GM18951 (cell line): ENCODE measurements around the gene CLSTN2.

Experiments used
- POLR2A ChIP-seq: IDR thresholded peaks from 4 replicates; pipeline ENCODE4 v1.6.1; 2011; ENCODE audit warnings: mild to moderate bottlenecking; ENCODE audit not compliant: insufficient read length, insufficient read depth; ENCODE audit errors: extremely low read depth
- in situ Hi-C: fragments of 300-500 bp; cut with MboI; formaldehyde crosslinking; loops from one replicate; pipeline ENCODE4 v1.12.0; 2022; ENCODE audit warnings: low sequenced_read_pairs, mixed read lengths, inconsistent platforms; ENCODE audit not compliant: unreplicated experiment

CLSTN2 gene

DNA sequence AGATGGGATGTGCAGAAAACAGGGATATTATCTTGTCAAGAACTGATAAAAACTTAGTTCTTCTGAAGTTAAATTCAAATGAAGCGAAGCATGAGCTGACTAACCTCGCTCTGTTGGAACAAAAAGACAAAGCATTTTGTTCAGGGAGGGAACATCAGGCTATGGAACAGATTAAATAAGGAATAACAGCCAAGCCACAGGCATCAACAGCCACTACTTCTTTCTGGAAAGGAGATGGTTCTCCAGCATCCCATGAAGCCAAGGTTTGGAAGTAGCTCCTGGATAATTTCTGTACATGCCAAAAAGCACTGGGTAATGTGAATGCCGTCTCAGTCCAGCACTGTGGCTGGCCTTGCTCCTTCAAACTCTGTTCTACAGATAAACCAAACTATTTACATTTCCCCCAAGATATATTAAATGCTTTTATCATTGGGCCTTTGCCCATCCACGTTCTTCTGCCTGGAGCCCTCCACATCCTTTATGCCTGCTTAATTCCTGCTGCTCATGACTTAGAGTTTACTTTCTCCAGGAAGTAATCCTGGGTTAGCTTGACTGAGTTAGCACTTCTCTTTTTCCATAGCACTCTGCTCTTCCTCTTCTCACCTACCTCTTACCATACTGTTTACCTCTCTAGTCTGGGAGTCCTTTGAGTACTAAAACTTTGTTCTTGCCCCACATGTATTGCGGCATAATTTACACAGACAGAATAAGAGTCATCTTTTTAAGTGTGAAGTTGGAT, 232.0 kb downstream of the CLSTN2 start:
- TF ChIP-seq POLR2A = no peak
- in situ Hi-C loops = loop anchor here (25.0 kb wide), 1 partner anchor 570 kb away; no protein-coding TSS in a partner anchor

DNA sequence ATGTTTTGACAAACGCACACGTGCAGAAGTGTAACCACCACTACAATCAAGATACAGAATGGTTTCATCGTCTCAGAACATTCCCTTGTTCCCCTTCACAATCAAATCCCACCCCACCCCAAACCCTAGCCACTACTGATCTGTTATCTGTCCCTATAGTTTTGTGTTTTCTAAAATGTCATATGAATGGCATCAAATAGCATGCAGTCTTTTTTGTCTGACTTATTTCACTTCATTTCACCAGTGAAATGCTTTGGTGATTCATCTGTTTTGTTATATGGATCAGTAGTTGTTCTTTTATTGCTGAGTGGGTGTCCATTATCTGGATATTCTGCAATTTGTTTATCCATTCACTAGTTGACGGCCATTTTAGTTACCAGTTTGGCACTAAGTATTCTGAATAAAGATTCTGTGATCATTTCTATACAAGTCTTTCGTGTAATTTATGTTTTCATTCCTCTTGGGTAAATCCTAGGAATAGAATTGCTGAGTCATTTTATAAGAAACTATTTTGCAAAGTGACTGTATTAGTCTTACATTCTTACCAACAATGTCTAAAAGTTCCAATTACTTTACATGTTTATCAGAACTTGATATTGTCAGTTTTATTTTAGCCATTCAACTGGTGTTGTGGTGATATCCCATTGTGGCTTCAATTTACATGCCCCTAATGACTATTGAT, 232.8 kb downstream of the CLSTN2 start:
- in situ Hi-C loops = loop anchor here (25.0 kb wide), 1 partner anchor 570 kb away; no protein-coding TSS in a partner anchor
- no peak for TF ChIP-seq POLR2A

DNA sequence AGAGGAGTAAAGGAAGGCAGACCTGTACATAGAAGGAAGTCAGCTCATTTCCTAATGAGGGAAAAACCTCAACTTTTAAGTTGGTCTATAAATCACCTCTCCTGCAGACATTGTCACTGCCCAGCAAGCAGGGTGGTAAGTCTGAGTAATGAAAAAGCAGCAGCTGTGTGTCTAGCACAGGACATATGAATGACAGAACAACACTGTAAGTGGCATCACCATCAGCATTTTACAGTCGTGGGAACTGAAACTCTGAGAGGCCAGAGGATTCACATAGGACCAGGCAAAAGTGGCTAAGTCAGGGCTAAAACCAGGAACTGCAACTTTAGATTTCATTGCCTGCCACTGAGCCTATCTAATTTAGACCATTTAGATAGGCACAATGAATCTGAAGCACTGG, 235.6 kb downstream of the CLSTN2 start:
- no peak for TF ChIP-seq POLR2A
- in situ Hi-C loops = loop anchor here (25.0 kb wide), 1 partner anchor 567 kb away; no protein-coding TSS in a partner anchor

DNA sequence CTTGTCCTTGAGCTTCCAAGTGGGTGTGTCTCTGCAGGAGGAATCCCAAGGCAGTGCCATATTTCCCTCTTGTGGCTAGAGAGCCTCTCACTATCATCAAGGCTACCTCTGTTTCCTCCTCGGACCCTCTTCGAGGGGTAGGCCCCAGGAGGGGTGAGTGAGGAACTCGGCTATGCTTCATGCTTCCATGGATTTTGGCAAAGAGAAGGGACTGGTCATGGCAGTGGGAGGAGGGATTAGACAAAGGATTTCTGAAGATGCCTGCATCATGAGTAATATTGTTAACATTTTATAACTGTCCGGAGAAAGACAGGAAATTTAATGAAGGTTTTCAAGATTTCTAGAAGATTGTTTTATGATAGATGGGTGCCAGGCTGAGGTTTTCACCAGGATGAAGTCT, 241.5 kb downstream of the CLSTN2 start:
- in situ Hi-C loops = no loop called here
- TF ChIP-seq POLR2A = no peak

DNA sequence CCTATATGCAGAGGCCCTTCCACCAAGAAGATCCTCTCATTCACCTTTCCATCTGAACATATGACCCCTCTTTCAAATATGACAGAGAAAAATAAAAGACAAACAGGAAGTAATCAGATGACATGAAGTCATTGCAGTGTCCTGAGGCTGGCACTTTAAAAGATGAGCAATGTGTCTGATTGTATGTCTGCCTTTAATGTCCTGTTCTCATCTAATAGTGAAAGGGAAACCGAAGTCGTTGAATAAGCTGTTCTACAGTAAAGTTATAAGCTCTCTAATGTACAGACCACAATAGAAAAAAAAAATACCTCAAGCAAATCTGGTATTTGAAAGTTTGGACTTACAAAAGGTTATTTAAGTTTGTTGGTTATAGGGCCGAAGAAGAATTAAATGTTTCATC, 243.0 kb downstream of the CLSTN2 start:
- no peak for TF ChIP-seq POLR2A
- in situ Hi-C loops = no loop called here

DNA sequence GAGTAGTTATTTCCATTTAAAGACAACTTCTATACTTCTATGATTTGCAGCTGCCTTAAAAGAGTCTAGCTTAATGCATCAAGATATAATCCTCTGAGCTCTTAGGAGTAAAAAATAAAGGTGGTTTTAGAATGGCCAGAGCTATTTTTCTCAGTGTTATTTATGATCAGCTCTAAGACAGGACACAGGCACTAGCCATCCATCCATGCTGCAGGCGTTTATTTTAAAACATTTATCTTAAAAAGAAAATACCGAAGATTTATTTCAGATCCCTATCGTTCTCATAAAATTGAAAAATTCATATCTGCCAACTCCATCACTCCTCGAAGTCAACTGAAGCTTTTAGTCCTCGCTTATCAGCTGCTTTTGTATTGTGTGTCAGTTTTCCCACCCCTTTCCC, 243.5 kb downstream of the CLSTN2 start:
- in situ Hi-C loops = no loop called here

DNA sequence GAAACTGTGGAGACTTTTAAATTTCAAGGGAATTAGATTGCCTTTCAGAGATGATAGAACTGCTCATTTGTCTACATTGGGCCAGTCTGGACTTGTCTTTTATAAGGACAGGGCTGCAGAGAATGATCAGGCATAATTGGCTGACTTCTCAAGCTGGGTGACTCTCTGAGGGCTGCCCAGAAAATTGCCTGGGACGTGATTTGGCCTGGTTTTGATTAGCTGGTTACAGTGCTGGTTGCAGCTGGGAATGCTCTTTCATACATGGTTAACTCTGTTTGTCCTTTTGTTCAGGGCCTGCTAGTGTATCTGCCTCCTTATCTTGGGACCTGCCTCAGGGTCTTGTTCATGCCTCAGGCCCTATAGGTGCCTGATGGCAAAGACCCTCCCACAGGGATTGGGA, 245.6 kb downstream of the CLSTN2 start:
- no peak for TF ChIP-seq POLR2A

More for the DNA sequence above, 243.5 kb downstream of the CLSTN2 start:
- TF ChIP-seq POLR2A = no peak

DNA sequence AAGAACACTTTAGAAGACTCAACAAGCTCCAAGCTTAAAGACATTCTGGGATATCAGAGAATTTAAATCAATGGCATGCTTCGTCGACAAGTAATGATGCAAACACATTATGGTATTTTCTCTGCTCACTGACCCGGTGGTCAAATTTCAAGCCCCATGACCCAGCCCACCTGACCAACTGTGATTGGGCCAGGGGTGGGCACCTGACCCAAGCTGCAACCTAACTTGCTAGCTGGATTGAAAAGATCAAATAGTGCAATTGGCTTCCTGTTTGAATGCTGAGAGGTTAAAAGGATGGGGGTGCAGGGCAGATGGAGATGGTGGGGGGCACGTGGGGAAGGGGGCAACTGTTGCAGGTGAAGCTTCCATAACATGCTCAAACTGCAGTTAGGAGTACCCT, 250.4 kb downstream of the CLSTN2 start:
- TF ChIP-seq POLR2A = no peak
- in situ Hi-C loops = no loop called here

More for the DNA sequence above, 245.6 kb downstream of the CLSTN2 start:
- in situ Hi-C loops = no loop called here

DNA sequence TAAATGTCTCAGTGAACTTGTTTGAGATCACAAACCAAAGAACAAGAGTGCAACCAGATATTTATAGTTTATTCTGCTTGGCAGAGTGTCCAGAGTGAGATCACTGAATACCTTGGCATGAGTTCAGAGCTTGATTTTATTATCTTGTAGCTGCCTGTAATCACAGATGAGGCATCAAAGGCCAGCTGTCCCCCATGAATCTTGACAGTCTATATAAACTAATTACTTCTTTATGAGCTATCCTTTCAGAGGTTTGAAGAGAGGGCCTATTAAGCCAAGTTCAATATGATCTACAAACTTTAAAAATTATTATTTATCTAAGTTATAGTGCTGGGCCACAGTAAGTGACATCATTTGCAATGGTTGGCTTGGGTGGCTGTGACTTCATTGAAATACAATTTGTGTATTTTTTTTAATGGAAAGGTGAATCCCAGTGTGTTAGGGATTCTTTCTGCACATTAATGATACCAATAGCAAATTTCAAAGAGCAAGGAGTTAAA, 251.5 kb downstream of the CLSTN2 start:
- no peak for TF ChIP-seq POLR2A
- in situ Hi-C loops = no loop called here

DNA sequence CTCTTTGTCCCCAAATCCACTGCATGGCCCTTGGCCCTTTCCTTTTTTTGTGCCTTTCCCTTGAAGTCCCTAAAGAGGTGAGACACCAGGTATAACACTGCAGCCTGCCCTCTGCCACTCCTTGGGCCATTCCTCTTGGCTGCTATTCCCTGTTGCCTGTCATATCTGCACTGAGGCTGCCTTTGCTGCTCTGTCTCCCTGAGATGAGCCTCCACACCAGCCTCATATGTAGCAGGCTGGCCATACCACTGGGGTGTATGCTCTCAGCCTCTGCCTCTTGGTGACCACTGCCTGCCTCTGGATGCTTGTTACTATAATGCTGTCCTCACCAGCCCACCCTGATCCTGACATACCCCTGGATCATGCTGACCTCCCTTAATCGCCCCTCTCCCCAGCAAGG, 252.0 kb downstream of the CLSTN2 start:
- in situ Hi-C loops = no loop called here

DNA sequence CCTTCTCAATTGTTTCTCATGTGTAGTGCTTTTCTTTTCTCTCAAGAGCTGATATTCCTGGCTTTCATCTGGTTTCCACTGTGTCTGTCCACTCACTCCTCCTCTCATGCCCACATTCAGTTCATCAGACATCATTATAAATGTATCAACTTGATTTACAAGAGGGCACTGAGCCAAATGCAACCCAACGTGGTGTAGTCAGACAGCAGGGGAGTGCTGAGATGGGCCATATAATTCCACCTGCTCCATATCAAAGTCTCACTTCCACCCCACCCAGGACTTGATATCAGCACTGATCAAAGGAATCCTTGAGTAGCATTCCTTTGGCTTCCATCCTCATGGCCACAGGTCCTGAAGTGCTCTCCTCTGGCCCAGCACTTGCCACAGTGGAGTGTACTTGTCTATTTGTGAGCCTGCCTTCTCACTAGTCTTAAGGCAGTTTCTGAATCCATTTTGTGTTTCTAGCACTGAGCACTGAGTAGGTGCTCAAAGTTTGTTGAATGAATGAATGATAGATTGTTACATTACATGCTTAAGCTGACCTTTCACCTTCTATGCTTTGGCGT, 252.8 kb downstream of the CLSTN2 start:
- no peak for TF ChIP-seq POLR2A
- in situ Hi-C loops = no loop called here

More for the DNA sequence above, 252.0 kb downstream of the CLSTN2 start:
- no peak for TF ChIP-seq POLR2A

DNA sequence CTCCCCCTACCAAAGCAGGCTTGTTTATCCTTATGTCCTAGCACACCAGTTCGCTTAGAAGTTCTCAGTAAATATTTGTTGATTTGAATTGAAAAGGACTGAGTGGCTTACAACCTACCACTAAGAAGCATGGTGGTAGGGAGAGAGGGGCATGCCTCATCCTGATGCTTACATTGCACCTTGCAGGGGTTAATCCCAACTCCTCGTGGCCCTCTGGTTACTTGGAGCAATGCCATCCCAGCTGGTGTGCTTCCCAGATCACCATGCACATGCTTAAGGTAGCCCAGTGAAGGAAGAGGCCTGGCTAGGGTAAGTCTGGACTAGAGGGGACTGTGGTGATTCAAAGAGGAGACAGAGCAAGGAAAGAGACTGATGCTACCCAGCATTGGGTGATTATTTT, 253.3 kb downstream of the CLSTN2 start:
- in situ Hi-C loops = no loop called here
- TF ChIP-seq POLR2A = no peak

DNA sequence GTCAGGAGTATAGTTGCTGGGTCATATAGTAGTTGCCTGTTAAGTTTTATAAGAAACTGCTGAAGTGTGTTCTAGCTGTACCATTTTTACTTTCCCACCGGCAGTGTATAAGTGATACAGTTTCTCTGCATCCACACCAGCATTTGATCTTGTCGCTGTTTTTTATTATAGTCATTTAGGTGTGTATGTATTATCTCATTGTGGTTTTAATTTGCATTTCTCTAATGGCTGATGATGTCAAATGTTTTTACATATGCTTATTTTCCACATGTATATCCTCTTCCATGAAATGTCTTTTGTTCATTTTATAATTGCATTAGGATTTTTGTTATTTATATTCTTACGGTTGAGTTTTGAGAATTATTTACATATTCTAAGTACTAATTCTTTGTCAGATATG, 254.3 kb downstream of the CLSTN2 start:
- in situ Hi-C loops = no loop called here
- no peak for TF ChIP-seq POLR2A

DNA sequence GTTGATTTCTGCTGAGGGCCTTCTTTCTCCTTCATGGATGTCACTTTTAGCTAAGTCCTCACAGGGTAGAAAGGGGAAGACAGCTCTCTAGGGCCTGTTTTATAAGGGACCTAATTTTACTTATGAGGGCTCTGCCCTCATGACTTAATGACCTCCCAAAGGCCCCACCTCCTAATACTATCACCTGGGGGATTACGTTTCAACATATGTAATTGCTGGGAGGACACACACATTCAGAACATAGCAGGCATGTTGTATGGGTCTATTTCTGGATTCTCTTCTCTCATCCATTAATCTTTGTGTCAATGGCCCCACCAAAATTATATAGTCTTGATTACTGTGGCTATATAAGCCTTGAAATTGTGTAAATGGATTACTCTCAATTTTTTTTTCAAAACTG, 255.0 kb downstream of the CLSTN2 start:
- in situ Hi-C loops = no loop called here
- TF ChIP-seq POLR2A = no peak

DNA sequence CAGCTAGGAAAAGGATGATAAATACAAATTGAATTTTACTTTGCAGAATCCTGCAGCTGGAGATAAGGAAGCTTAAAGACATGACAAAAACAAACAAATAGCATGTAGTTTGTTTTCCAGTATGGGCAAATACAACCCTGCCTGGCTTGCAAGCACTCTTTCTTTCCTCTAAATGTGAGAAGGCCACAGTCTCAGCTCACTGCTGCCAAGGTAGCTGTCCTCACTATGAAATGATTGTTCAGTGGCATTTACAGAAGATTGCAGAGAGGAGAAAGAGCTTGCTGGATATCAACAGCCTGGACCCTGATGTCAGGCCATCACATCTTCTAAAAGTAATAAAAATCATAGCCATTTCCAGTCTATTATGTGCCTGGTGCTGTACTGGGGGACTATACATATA, 262.0 kb downstream of the CLSTN2 start:
- TF ChIP-seq POLR2A = no peak
- in situ Hi-C loops = no loop called here
